SK-N-SH (cell line): ENCODE results near the gene FKBP8. TPM values are rescaled to one million over a fixed set of nuclear protein-coding genes. Genes with fewer than 3 reads are reported as not detected.

Experiments used
- CTCF ChIA-PET: fragments of 300-600, 350-600 bp; formaldehyde crosslinking; extraction: SDS; loops from one replicate; lab custom pipeline; 2021; lab: Yijun Ruan, JAX
- POLR2A ChIA-PET: fragments of 350-600 bp; sonication (Branson Sonifier 250); formaldehyde crosslinking; extraction: SDS; loops from one replicate; lab custom pipeline; 2020; ENCODE audit warnings: antibody characterized with exemption, inconsistent platforms; lab: Yijun Ruan, JAX
- DNase-seq: peaks from one replicate; pipeline ENCODE4 v3.0.0; 2012
- H2AFZ ChIP-seq: fragments of 200-600 bp; sonication (generic); 2 replicates; pipeline ENCODE4 v1.8.1; 2016; ENCODE audit warnings: antibody characterized with exemption, mild to moderate bottlenecking, low read depth
- H3F3A ChIP-seq: fragments of 200-600 bp; sonication (generic); replicated peaks from 2 replicates; pipeline ENCODE3; 2016; ENCODE audit warnings: antibody characterized with exemption, mild to moderate bottlenecking; ENCODE audit not compliant: insufficient read depth
- H3K27ac ChIP-seq, 2 experiments: fragments of 200-500 bp in 1 of 2; fragments of 200-600 bp in 1 of 2; sonication (Bioruptor generic) in 1 of 2; sonication (generic), shearing (Covaris generic) in 1 of 2; 2 replicates each; pipeline versions ENCODE4 v1.5.1 to v1.6.1; 2014 to 2016; ENCODE audit warnings: low read depth in 2 of 2, inconsistent platforms in 1 of 2, low read length in 1 of 2, mild to moderate bottlenecking in 1 of 2, mixed read lengths in 1 of 2
- H3K27me3 ChIP-seq: fragments of 200-600 bp; sonication (generic), shearing (Covaris generic); 2 replicates; pipeline ENCODE4 v1.6.1; 2016; ENCODE audit warnings: mixed run types; ENCODE audit not compliant: insufficient read depth
- H3K36me3 ChIP-seq, 2 experiments: fragments of 200-500 bp in 1 of 2; fragments of 200-600 bp in 1 of 2; sonication (Bioruptor generic) in 1 of 2; sonication (generic) in 1 of 2; replicated peaks in 1 of 2; 2 replicates each; pipeline versions ENCODE3 to v1.5.1; 2014 to 2016; ENCODE audit warnings: low read length in 1 of 2, mild to moderate bottlenecking in 1 of 2; ENCODE audit not compliant: insufficient read depth in 2 of 2, control insufficient read depth in 1 of 2
- H3K4me1 ChIP-seq, 2 experiments: fragments of 200-500 bp in 1 of 2; fragments of 200-600 bp in 1 of 2; sonication (Bioruptor generic) in 1 of 2; sonication (generic), shearing (Covaris generic) in 1 of 2; 2 replicates each; pipeline versions ENCODE4 v1.5.1 to v1.6.1; 2014 to 2016; ENCODE audit warnings: low read depth in 1 of 2, low read length in 1 of 2, mixed run types in 1 of 2; ENCODE audit not compliant: insufficient read depth in 2 of 2, control insufficient read depth in 1 of 2
- H3K4me2 ChIP-seq: fragments of 200-600 bp; sonication (generic), shearing (Covaris generic); 2 replicates; pipeline ENCODE4 v1.6.1; 2017; ENCODE audit warnings: mixed run types
- H3K4me3 ChIP-seq, 2 experiments: fragments of 200-500 bp in 1 of 2; fragments of 200-600 bp in 1 of 2; sonication (Bioruptor generic) in 1 of 2; sonication (generic), shearing (Covaris generic) in 1 of 2; 2 replicates each; pipeline versions ENCODE4 v1.5.1 to v1.8.1; 2014 to 2016; ENCODE audit warnings: low read depth in 2 of 2, inconsistent platforms in 1 of 2, low read length in 1 of 2, mild to moderate bottlenecking in 1 of 2, mixed read lengths in 1 of 2, moderate library complexity in 1 of 2
- H3K79me2 ChIP-seq: fragments of 200-600 bp; sonication (generic); 2 replicates; pipeline ENCODE4 v1.8.1; 2017; ENCODE audit warnings: mild to moderate bottlenecking; ENCODE audit not compliant: insufficient read depth
- H3K9ac ChIP-seq: fragments of 200-600 bp; sonication (generic); 2 replicates; pipeline ENCODE4 v1.6.1; 2017; ENCODE audit warnings: mixed run types
- H3K9me2 ChIP-seq: fragments of 200-600 bp; sonication (generic); 2 replicates; pipeline ENCODE4 v1.6.1; 2017; ENCODE audit warnings: mixed run types
- H3K9me3 ChIP-seq: fragments of 200-600 bp; sonication (generic); 2 replicates; pipeline ENCODE4 v1.6.1; 2017; ENCODE audit warnings: mixed run types, mild to moderate bottlenecking, moderate library complexity
- H4K20me1 ChIP-seq: fragments of 200-600 bp; sonication (generic); 2 replicates; pipeline ENCODE4 v1.6.1; 2017; ENCODE audit warnings: mild to moderate bottlenecking, mixed run types; ENCODE audit not compliant: insufficient read depth
- ELF1 ChIP-seq: IDR thresholded peaks from 2 replicates; pipeline ENCODE4 v1.4.0; 2012
- EP300 ChIP-seq, 2 experiments: IDR thresholded peaks; 2 replicates each; pipeline versions ENCODE4 v1.4.0 to v1.6.1; 2012; ENCODE audit warnings: borderline replicate concordance in 1 of 2, low read depth in 1 of 2, low read length in 1 of 2
- FOSL2 ChIP-seq: IDR thresholded peaks from 2 replicates; pipeline ENCODE4 v1.4.0; 2012; ENCODE audit warnings: low read depth, mild to moderate bottlenecking, moderate library complexity, borderline replicate concordance
- WGBS: methylation state at CpG from one replicate; pipeline ENCODE4 v1.1.6; 2017; ENCODE audit warnings: low lambda C conversion rate; 5-methylcytosine and 5-hydroxymethylcytosine counted together
- polyA plus RNA-seq, 3 experiments: library from polyadenylated mRNA; depleted of rRNA; stranded (reverse); fragments of >200 nt; gene quantifications; 2 replicates each; pipeline ENCODE4 v1.2.3, GENCODE V29; 2012
- TF ChIP-seq, protein P1 (sequence below): fragments of 150-350 bp; IDR thresholded peaks from 2 replicates; pipeline ENCODE4 v1.6.1; 2017; ENCODE audit warnings: antibody characterized with exemption, low read length, low read depth, borderline replicate concordance
- TF ChIP-seq, protein P2 (sequence below): fragments of 200-600 bp; sonication (generic); IDR thresholded peaks from 2 replicates; pipeline ENCODE4 v1.6.1; 2017; ENCODE audit warnings: antibody characterized with exemption, mild to moderate bottlenecking, moderate library complexity
- TF ChIP-seq, protein P3 (sequence below): IDR thresholded peaks from 2 replicates; pipeline ENCODE4 v1.4.0; 2012; ENCODE audit warnings: low read depth
- TF ChIP-seq, protein P4 (sequence below): fragments of 150-350 bp; IDR thresholded peaks from 2 replicates; pipeline ENCODE4 v1.6.1; 2016; ENCODE audit warnings: mild to moderate bottlenecking, low read depth, low read length
- TF ChIP-seq, protein P5 (sequence below): IDR thresholded peaks from 2 replicates; pipeline ENCODE4 v1.6.1; 2012; ENCODE audit warnings: mild to moderate bottlenecking, low read depth, low read length, moderate library complexity

Gene FKBP8
- polyA plus RNA-seq, 1 of the 3 experiments (the other 2 are of a cell fraction): 273 TPM

DNA sequence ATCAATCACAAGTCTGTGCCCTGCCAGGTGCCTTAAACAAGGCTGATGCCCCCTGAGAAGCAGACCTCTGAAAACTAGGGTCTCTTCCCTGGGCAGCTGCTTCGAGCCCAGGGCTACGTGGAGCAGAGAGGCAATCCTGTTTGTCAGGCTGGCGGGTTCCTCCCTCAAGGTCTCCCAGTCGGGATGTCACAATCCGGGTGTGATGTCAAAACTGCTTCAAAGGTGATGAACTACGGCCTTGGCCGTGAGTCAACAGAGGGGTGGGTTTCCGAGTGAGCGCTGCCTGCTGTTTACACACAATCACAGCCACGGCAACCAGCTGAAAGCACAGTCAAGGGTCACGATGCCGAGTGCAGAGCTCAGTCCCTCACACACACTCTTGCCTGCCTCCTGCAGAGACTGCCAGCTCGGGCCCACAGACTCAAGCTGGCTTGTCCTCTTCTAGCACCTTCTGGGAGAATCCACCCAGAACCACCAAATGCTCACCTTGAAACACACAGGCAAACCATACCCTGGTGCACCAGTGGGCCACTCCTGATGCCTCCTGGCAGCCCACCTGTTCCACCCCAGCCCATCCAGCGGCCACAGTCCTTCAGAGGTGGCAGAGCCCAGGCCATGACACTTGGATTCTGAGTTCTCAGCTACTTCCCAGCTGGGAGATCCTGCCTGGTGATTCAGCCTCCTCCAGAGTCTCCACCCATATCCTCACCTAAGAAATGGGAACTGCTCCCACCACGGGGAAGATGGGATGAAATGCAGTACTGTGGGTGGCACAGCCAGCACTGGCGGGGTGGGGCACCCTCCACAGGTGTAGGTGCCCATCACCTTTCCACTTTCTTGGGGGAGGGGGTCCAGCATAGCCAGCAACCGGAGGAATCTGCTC lies 28.3 kb downstream of the FKBP8 start (continued):
- TF ChIP-seq, protein P1, sequence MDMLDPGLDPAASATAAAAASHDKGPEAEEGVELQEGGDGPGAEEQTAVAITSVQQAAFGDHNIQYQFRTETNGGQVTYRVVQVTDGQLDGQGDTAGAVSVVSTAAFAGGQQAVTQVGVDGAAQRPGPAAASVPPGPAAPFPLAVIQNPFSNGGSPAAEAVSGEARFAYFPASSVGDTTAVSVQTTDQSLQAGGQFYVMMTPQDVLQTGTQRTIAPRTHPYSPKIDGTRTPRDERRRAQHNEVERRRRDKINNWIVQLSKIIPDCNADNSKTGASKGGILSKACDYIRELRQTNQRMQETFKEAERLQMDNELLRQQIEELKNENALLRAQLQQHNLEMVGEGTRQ: no peak
- TF ChIP-seq, protein P2, sequence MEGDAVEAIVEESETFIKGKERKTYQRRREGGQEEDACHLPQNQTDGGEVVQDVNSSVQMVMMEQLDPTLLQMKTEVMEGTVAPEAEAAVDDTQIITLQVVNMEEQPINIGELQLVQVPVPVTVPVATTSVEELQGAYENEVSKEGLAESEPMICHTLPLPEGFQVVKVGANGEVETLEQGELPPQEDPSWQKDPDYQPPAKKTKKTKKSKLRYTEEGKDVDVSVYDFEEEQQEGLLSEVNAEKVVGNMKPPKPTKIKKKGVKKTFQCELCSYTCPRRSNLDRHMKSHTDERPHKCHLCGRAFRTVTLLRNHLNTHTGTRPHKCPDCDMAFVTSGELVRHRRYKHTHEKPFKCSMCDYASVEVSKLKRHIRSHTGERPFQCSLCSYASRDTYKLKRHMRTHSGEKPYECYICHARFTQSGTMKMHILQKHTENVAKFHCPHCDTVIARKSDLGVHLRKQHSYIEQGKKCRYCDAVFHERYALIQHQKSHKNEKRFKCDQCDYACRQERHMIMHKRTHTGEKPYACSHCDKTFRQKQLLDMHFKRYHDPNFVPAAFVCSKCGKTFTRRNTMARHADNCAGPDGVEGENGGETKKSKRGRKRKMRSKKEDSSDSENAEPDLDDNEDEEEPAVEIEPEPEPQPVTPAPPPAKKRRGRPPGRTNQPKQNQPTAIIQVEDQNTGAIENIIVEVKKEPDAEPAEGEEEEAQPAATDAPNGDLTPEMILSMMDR: no peak

DNA sequence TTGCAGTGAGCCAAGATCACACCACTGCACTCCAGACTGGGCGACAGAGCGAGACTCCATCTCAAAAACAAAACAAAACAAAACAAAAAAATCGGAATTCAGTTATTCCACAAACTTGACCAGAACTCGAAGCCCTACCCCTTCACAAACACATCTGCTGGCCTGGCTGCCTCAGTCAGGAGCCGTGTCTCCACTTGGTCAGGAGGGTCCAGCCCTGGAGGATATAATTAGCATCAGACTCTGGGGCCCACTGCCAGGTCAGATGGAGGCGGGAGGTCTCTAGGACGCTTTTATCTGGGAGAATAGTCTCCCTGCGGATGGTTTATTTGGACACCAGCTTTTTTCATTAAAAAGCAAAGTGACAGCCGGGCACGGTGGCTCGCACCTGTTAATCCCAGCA lies 29.5 kb downstream of the FKBP8 start:
- peak; percentile 79 for DNase-seq
- Histone ChIP-seq H3K9me2 (no peaks in the 10 kb centered on the region), H3F3A (no peaks in the 10 kb centered on the region), H2AFZ (no peak overlapping the region), H3K36me3 (no peaks in the 10 kb centered on the region), H3K27ac (no peak overlapping the region), H3K4me3 (no peak overlapping the region), H3K4me1 (peaks cover 0 to 4% of the 10 kb centered on the region in 2 experiments; a peak in 1 of 4 replicates), H3K79me2 (peaks cover 100% of the 10 kb centered on the region), H4K20me1 (peaks cover 100% of the 10 kb centered on the region), H3K27me3 (no peaks in the 10 kb centered on the region), H3K9ac (no peak overlapping the region), H3K9me3 (no peaks in the 10 kb centered on the region), H3K4me2 (no peak overlapping the region)
- 78% methylated on average over 10 of the region's 11 CpGs for WGBS
- CTCF ChIA-PET: interaction anchor here (2.5 kb wide), 1 partner anchor 52 kb away, joined by 11 read pairs; no protein-coding TSS in a partner anchor
- TF ChIP-seq ELF1 (no peak), EP300 (IDR thresholded peaks at IDR 0.05; ENCODE audit: borderline replicate concordance in 1 of 2, low read depth in 1 of 2, low read length in 1 of 2) (no peak), FOSL2 (no peak)
- TF ChIP-seq, protein P3, sequence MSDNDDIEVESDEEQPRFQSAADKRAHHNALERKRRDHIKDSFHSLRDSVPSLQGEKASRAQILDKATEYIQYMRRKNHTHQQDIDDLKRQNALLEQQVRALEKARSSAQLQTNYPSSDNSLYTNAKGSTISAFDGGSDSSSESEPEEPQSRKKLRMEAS: no peak
- TF ChIP-seq, protein P4, sequence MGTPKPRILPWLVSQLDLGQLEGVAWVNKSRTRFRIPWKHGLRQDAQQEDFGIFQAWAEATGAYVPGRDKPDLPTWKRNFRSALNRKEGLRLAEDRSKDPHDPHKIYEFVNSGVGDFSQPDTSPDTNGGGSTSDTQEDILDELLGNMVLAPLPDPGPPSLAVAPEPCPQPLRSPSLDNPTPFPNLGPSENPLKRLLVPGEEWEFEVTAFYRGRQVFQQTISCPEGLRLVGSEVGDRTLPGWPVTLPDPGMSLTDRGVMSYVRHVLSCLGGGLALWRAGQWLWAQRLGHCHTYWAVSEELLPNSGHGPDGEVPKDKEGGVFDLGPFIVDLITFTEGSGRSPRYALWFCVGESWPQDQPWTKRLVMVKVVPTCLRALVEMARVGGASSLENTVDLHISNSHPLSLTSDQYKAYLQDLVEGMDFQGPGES: no peak
- TF ChIP-seq, protein P5, sequence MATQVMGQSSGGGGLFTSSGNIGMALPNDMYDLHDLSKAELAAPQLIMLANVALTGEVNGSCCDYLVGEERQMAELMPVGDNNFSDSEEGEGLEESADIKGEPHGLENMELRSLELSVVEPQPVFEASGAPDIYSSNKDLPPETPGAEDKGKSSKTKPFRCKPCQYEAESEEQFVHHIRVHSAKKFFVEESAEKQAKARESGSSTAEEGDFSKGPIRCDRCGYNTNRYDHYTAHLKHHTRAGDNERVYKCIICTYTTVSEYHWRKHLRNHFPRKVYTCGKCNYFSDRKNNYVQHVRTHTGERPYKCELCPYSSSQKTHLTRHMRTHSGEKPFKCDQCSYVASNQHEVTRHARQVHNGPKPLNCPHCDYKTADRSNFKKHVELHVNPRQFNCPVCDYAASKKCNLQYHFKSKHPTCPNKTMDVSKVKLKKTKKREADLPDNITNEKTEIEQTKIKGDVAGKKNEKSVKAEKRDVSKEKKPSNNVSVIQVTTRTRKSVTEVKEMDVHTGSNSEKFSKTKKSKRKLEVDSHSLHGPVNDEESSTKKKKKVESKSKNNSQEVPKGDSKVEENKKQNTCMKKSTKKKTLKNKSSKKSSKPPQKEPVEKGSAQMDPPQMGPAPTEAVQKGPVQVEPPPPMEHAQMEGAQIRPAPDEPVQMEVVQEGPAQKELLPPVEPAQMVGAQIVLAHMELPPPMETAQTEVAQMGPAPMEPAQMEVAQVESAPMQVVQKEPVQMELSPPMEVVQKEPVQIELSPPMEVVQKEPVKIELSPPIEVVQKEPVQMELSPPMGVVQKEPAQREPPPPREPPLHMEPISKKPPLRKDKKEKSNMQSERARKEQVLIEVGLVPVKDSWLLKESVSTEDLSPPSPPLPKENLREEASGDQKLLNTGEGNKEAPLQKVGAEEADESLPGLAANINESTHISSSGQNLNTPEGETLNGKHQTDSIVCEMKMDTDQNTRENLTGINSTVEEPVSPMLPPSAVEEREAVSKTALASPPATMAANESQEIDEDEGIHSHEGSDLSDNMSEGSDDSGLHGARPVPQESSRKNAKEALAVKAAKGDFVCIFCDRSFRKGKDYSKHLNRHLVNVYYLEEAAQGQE: no peak
- POLR2A ChIA-PET: interaction anchor here (1.0 kb wide), 1 partner anchor 53 kb away, joined by 4 read pairs; no protein-coding TSS in a partner anchor
